GM21717 (cell line): ENCODE results near the gene TMEM127.
"Not testable (repeated sequence)": the region's sequence is repeated elsewhere in the genome, so short reads cannot be mapped to it uniquely, and the experiment has no call there.

Experiments
- ATAC-seq: cut with Tn5 transposase; IDR thresholded peaks from one replicate; pipeline ENCODE4 v1.9.1; 2021; ENCODE audit warnings: mild to moderate bottlenecking, moderate library complexity; ENCODE audit not compliant: unreplicated experiment

Gene TMEM127

DNA sequence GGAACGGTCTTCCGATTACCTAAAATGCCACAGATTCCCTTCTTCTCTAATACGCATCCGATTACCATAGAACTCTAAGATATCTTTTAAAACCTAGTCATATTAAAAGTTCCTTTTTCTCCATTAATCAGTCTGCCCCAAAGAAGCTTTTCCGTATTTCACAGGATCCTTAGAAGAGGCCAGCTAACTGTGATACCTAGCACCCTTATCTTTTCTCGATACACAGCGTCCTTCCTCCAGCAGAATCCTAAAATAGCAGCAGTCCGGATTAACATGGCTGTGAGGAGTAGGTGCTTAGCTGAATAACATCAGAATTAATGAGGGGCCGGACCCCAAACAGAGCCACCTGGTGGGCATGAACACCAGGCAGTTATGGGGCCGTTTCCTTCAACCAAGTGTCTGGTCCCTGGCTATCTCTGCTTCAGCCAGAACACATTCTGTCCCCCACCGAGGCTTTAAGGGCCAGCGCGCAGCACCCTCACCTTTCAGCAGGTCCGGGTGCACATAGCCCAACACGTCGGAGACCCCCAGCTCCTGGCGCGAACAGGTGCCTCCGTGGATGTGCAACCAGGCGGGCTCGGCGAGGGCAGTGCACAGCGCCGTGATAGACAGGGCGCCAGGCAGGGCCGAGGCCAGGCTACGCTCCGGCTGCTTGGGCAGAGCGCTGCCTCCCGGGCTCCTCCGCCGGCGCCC lies 995 bp downstream of the TMEM127 start:
- ATAC-seq = no peak

DNA sequence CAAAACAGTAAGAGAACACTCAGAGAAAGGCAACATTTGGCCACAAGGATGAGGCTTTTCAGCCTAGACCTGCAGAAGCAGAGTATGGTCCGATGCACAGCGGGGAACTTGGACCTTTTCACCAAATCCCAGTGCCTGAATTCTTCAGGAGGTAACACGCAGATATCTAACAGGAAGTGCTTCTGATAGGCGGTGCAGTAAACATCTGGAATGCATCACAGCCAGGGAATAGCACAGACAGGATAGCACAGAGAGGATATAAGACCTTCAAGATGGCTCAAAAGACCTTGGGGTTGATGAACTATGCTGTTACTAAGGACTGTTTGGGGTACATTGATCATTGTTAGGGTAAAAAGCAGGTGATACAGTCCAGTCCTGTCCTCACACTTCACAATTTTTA lies 1.7 kb downstream of the TMEM127 start:
- ATAC-seq = no peak

DNA sequence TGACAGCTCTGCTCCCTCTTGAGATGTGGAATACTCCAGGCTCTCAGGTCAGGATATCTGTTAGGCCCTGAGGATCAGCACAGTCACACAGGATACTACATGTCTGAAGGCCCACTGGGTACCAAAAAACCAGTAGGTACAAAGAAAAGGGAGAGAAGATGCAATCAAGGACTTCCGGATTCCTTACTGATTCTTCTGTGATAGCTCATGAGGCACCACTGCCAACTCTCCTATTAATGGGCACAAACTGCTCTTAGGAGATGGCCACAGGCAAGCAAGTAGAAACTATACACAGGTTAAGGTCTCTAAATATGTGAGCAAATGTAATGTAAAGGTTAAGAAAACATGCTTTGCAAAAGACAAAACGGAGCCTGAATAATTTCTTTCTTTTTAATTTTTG lies 3.5 kb downstream of the TMEM127 start:
- ATAC-seq = no peak

DNA sequence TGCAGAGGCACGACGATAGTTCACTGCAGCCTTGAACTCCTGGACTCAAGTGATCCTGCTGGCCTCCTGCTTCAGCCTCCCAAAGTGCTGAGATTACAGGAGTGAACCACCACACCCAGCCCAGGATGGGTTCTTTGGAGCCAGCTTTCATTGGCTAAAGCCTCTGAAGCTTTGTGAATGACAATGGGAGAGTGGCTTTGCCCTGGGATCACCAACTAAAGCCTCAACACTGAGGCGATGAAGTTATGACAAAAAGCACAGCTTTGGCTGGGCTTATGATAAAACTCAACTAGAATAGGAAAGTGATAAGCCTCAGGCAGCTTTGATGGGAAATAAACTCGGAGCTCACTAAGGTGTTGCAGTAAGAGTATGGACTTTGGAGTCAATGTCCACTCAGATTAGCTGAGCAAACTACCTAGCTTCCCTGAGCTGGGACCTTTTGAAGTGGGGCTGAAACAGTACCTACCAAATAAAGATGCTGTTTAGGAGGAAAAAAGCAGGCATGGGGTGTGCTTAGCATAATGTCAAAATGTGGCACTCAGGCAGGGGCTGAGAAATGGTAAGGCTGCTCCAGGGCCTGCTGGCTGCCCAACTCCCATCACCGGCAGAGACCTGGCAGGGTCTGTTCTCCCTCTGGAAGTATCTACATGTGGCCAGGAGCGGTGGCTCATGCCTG lies 4.3 kb downstream of the TMEM127 start:
- no peak for ATAC-seq

DNA sequence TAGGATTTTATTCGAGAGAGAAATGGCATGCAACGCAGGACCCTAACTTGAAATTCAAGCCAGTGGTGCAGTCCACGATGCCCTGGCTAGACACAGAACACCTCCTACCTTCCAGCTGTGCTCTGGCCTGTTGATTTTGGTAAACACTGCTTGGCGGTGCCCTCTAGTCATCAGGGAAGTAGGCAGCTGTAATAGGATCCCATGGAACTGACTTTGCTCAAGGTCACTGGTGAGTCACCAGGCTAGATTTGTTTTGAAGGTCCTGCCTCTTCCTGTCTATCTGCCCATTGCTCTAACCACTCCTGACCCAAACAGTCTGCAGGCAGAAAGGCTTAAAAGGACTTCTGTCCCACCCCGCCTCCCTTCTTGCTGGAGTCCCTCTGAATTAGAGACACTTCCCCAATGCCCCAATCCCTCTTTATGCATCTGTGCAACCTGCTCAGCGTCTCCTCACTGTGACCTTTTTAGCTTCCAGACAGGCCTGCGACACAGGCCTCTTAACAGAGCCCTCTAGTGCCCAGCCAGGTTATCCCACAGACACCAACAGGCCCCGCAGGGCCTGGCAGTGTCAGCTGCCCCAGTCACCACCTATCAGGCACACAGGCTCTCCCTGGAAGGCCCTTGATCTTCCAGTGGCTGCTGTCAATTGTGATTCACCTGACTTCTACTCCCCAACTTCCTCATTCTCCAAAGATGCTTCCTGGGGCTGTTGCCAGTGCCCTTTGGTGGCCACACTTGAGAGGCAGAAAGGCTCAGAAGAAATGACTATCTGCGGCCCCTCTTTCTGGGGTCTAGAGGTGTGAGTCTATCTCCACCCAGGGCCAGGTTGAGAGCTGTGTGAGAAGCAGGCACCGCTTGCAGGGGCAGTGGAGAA lies 5.2 kb downstream of the TMEM127 start:
- ATAC-seq = no peak

DNA sequence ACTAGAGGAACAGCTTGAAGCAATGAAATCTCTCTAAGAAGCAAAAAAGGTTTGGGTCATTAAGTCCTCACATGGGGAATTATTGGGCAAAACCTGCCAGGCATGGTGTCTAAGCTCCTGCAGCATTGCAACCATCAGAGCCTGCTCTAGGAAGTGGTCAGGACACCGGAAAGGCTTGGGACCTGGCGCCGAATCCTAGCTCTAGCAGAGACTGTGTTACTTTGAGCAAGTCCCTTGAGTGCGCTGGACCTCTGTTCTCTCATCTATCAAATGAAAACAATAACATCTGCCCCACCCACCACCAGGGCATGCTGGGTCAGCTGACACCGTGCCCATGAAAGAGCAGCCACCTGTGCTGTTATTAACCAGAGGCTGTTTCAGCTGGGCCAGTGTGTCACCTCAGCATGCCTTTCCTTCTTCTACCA lies 6.3 kb downstream of the TMEM127 start:
- ATAC-seq = no peak

DNA sequence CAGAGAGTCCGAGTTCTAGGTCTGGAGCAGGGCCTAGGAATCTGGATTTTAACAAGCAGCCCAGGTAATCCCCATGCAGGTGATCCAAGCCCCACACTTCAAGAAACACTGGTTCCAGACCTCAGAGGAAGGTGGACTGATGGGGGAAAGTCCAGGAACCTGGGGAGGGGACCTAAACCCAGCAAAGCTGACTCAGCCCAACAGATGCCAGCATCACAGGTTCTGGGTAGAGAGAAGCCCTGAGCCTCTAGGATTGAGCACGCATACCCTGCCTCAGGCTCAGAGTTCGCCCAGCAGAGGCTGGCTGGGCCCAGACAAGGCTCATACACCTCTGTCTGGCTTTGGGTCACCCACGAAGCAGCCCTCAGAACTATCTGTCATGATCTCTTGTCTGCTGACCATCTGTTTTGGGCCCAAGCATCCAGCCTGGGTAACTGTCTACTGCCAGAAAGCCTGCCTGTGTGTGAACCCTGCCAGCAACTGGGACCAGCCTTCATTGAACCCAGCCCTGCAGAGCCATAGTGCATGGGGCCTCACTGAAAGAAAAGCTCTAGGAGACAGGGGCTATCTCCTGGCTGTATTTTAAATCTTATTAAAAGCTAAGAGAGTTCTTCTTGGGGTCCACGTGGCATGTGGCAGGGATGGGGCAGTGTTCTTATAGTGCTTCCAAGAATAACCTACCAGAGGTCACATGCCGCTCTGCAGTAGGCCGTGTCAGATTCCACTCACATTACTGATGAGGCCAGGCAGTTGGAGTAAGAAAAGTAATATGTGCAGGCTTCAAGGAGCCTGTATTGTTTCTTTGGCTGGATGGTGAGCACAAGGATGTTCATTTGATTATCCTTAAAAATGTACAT lies 7.4 kb downstream of the TMEM127 start:
- no peak for ATAC-seq

DNA sequence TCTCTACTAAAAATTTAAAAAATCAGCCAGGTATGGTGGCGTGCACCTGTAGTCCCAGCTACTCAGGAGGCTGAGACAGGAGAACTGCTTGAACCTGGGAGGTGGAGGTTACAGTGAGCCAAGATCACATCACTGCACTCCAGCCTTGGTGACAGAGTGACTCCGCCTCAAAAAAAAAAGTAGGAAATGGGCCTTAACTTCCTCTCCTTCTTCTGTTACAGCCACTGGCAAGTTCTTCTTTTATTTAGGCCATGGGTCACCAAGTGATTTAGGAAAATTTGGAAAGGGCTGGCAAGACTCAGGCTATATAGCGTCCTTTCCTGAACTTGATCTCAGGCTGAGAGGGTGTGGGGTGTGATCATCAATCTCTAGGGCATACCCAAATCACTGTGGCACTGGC lies 8.1 kb downstream of the TMEM127 start:
- ATAC-seq = not testable (repeated sequence)

DNA sequence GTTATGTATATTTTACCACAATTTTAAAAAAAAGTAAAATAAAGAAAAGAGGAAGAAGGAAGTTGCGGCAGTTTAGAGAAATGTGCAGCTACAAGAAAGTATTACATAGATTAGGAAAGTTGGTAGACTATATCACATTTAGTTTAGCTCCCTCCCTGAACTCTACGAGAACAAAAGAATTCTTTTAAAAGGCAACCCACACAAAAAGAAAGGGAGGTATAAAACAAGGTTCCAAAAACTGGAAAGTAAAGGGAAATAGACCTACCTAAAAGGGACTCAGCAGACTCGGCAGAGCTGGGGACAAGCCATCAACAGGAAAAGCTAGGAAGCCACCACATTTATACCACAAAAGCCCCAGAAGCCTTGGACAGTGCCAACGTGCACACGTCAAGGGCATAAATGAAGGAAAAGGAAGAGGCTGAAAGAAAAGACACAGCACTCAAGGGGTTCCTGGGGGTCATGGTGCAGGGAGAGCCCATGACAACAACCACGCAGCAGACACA lies 9.1 kb downstream of the TMEM127 start:
- ATAC-seq = no peak

DNA sequence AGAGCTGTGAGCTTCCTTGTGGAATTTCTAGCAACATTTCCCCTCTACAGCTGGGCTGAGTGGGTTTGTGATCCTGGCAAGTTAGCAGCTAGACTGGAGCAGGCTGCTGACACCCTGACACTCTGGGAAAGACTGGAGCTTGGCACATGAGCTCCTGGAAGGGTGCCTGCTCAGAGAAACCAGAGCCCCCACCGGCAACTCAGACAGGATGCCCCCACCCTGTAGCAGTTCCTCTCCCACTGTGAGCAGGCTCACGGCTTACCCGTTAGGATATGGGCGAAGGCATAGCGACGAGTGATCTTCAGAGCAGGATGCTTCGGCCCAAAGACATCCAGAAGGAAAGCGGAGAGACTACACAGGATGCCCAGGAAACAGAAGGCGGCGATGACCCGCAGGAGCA lies 11.2 kb downstream of the TMEM127 start:
- ATAC-seq = no peak

DNA sequence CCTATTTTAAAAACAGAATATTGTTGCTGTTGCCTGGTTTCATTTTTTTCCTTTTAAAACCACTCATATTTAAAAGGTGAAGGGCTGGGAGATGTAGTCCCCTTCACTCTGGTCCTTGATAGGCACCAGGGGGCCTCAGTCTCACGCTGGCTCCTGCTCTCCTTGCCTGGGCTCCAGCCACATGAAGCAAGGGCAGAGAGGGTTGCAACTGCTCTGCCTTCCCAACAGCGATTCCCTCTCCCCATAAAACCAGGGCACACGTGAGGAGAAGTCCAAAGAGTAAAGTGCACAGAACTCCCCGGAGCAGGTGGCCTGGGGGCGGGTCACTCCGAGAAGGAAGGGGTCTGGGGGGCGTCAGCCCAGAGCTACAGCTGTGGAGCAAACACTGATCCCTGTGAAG lies 12.8 kb downstream of the TMEM127 start:
- ATAC-seq = no peak

DNA sequence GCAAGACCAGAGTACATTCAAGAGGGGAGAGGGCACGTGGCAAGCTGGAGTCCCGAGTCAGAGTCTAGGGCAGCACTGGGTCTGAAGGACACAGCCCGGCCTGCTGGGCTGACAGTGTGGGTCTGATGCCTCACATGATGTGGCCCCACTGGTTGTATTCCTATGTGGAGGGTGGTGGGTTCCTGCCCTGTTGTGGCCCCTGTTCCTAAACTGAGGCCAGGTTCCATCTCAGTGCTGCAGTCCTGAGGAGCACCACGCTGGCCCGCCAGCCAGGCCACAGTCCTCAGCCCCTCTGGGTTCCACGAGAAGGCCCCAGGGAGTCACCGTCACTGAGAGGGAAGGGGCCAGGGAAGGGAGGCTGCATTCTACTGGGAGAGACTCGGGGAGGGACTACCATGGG lies 13.3 kb downstream of the TMEM127 start:
- no peak for ATAC-seq

DNA sequence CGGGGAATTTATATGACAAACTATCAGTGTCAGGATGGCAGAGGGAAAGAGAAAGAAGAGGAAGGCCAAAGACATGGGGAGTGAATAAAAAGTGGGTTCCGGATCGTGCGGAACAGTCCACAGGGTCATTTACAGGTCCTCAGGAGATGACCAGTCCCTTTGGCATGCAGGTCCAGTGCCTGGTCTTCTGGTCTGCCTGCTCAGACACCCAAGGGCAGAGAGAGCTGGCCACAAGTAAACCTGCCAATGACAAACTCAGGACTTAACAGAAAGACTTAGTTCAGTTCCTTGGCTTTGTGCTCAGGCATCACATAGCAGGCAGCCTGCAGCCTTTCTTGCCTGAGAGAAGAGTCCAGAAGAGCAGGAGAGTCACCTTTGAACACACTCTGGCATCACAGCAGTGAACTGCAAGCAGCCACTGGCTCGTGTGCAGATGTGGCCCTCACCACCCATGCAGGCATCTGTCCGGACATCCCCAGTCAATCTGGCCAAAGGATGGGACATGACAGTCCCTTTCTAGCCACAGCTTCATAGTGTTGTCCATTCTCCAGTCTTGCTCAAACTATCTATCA lies 14.0 kb downstream of the TMEM127 start:
- no peak for ATAC-seq

DNA sequence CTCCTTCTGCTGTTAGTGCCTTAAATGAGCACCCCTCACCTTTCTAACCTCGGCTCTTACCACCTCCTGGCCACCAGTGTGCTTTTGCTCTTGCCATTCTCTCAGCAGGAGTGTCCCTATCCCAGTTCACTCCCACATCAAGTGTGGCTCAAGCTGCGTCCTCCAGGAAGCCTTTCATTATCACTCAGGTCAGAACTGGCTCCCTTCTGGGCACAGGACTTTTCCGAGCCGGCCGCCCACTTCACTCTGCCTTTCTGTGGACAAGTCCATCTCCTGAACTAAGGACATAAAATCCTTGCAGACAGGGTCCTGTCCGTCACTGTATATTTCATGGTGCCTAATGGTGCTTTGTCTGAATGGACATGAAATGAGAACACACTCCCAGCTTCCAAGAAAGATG lies 15.6 kb downstream of the TMEM127 start:
- no peak for ATAC-seq

DNA sequence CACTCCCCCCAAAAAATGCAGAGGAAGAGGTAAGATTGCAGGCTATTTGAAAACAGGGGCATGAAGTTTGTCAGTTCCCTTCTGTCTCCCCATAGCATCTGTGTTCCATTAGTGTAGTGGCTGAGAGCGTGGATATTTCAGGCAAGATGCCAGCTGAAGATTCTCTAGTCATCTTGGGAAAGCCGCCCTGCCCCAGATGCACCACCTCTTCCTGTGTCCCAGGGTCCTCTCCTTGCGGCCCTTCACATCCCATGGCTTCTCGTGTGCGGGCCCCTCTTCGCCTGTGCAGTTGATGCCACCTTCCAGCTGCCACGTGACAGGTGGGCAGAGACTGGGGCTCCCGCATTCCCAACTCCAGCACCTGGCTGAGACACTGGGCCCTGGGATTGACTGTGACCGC lies 16.1 kb downstream of the TMEM127 start:
- ATAC-seq = no peak

DNA sequence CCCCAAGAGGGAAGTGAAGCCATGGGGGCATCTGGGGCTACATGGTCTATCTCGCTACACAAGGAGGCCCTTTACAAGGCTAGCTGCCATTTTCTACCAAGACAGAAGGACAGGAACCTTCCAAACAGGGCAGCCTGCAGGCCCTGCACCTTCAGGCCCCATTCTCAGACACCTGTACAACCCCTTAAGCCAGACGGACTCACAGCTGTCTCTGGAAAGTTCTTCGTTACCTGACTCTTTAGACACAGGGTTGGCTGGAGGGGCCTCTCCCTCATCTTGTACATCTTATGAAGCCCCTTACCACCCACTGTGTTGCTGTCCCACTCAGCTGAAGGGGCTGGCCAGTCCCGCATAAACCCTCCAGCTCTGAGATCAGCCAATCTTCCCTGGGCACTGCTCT lies 17.2 kb downstream of the TMEM127 start:
- ATAC-seq = no peak

DNA sequence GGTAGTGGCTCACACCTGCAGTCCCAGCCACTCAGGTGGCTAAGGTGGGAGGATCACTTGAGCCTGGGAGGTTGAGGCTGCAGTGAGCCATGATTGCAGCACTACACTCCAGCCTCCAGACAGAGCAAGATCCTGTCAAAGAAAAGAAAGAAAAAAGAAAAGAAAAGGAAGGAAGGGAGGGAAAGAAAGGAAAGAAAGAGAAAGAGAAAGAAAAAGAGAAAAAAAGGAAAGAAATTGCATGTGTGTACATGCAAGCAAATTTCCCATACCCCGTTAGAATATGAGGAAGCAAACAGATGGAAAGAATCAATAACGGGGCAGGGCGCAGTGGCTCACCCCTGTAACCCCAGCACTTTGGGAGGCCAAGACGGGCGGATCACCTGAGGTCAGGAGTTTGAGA lies 17.9 kb downstream of the TMEM127 start:
- ATAC-seq = no peak

DNA sequence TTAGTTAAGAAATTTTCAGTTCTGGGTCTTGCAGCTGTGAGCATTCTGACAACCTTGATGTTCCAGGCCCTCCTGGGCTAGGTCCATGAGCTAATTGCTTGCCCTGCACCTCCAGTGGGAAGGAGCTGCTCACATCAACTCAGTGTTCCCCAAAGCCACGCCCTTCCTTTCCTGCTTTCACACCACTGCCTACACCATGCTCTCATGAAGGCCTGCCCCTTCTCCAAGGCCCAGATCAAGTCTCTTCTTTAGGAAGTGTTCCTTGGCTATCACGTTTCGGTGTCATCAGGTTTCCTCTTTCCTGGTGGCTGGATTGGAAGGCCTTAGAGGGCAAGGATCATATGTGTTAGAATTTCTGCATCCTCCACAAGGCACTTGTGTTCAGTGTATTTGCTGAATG lies 18.8 kb downstream of the TMEM127 start:
- ATAC-seq = no peak

DNA sequence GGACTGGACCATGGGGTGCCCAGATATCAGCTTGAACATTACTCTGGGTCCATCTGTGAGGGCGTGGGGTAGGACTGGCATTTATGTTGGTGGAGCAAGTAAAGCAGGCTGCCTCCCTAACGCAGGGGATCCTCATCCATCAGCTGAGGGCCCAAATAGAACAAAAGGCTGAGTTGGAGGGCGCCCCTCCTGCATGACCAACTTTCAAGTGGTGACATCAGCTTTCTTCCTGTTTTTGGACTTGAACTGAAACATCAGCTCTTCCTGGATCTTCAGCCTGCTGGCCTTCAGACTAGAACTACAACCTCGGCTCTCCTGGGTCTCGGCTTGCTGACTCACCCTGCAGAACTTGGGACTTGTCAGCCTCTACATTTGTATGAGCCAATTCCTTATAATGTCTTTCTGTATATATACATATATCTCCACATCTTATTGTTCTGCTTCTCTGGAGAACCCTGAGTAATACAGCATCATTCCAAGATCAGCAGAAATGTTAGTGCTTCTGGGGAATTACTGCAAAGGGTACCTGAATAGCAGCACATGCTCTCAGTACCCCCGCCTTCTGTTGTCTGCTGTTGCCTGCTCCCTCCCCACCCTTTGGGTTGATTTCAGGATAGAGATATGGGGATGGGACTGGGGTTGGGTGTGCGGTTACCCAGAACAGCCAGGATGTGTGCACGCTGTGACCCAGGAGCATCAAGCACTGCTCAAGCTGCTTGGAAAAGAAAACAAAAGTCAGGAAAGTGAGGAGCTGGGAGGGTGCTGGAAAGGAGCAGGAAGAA lies 20.0 kb downstream of the TMEM127 start:
- no peak for ATAC-seq

DNA sequence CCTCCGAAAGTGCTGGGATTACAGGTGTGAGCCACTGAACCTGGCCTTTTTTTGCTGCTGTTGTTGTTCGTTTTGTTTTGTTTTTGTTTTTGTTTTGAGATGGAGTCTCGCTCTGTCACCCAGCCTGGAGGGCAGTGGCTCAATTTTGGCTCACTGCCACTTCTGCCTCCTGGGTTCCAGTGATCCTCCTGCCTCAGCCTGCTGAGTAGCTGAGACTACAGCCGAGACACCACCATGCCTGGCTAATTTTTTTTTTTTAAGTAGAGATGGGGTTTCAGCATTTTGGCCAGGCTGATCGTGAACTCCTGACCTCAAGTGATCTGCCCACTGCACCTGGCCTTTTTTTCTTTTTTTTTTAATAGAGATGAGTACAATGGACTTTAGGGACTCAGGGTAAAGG lies 22.0 kb downstream of the TMEM127 start:
- no peak for ATAC-seq
